H1 (cell line): ENCODE measurements around the gene LPP.

Experiments used
- EZH2 ChIP-seq: fragments of 200-600 bp; sonication (generic); IDR thresholded peaks from 2 replicates; pipeline ENCODE4 v1.7.1; 2012; ENCODE audit warnings: low read depth, mild to moderate bottlenecking, moderate library complexity, low read length, inconsistent platforms; ENCODE audit not compliant: severe bottlenecking
- RAD21 ChIP-seq, 2 experiments: IDR thresholded peaks in 1 of 2; conservative IDR thresholded peaks in 1 of 2; 2 replicates each; pipeline ENCODE4 v1.6.1; 2011; ENCODE audit warnings: low read depth in 2 of 2, low read length in 2 of 2, improper control_type of control experiment in 1 of 2, inconsistent platforms in 1 of 2, mild to moderate bottlenecking in 1 of 2, moderate library complexity in 1 of 2

- no peak for TF ChIP-seq EZH2
- TF ChIP-seq RAD21 (IDR thresholded peaks at IDR 0.05 in 1 of 2, conservative IDR thresholded peaks at IDR 0.05 in 1 of 2; ENCODE audit: low read depth in 2 of 2, low read length in 2 of 2) = no peak
Measured at GRCh38 chr3:188931036-188931435, 777.1 kb downstream of the LPP start.
